NCI-H2171 treated with DMSO at 0.1 percent for 48 hours (cell line): ENCODE results near the gene PFKFB3.
"Not testable (repeated sequence)": the region's sequence is repeated elsewhere in the genome, so short reads cannot be mapped to it uniquely, and the experiment has no call there.

Experiments used
- DNase-seq: peaks from one replicate; lab custom pipeline; 2025; lab: John Stamatoyannopoulos, UW

Gene PFKFB3

DNA sequence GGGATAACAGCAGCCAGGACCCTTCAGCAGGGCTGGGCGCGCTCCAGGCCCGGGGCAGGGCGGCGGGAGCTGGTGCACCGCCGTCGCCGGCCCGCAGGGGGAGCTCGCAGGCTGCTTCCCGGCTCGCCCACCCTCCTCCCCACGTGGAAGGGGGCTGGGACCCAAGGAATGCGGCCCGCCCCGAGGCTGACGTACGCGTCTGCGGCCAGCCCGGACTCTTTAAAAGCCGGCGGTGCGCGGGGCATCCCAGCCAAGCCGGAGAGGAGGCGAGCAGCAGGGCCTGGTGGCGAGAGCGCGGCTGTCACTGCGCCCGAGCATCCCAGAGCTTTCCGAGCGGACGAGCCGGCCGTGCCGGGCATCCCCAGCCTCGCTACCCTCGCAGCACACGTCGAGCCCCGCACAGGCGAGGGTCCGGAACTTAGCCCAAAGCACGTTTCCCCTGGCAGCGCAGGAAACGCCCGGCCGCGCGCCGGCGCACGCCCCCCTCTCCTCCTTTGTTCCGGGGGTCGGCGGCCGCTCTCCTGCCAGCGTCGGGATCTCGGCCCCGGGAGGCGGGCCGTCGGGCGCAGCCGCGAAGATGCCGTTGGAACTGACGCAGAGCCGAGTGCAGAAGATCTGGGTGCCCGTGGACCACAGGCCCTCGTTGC lies at the start of gene PFKFB3:
Gene PFKFB3 (plus strand): TSS at position 249 of the 647 bp plus-strand sequence. CDS start 329 bp downstream, at position 578.
- DNase-seq: peak; percentile 65

GRCh38 chr10:6153845-6154244 lies 48.9 kb upstream of the PFKFB3 start:
- no peak for DNase-seq

DNA sequence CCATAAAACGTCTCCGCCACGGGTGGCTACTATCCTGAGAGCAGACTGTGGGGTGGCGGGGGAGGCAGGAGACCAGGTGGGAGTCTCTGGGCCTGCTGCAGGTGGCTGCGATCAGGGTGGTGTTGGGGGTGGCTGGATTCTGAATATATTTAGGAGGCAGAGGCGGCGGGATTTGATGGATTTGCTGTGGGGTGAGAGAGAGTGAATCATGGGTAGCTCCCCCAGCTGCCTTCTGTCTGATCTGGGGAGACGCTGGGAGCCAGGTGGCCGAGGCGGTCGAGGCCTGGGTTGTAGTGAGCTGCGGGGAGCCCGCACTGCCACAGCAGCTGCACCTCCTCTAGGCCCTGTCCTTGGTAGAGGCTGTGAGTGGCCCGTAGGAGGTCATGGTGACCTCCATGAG lies 48.2 kb upstream of the PFKFB3 start:
- no peak for DNase-seq

GRCh38 chr10:6158276-6158675 lies 44.5 kb upstream of the PFKFB3 start:
- DNase-seq: no peak

DNA sequence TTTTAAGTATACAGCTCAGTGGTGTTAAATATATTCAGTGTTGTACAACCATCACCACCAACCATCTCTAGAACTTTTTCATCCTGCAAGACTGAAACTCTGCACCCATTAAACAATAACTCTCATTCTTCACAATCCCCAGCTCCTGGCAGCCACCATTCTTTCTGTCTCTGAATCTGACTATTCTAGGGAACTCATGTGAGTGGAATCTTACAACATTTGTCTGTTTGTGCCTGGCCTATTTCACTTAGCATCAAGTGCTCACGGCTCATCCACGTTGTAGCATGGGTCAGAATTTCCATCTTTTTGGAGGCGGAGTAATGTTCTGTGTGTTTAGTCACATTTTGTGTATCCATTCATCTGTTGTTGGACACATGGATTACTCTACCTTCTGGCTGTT lies 40.8 kb upstream of the PFKFB3 start:
- DNase-seq: no peak

DNA sequence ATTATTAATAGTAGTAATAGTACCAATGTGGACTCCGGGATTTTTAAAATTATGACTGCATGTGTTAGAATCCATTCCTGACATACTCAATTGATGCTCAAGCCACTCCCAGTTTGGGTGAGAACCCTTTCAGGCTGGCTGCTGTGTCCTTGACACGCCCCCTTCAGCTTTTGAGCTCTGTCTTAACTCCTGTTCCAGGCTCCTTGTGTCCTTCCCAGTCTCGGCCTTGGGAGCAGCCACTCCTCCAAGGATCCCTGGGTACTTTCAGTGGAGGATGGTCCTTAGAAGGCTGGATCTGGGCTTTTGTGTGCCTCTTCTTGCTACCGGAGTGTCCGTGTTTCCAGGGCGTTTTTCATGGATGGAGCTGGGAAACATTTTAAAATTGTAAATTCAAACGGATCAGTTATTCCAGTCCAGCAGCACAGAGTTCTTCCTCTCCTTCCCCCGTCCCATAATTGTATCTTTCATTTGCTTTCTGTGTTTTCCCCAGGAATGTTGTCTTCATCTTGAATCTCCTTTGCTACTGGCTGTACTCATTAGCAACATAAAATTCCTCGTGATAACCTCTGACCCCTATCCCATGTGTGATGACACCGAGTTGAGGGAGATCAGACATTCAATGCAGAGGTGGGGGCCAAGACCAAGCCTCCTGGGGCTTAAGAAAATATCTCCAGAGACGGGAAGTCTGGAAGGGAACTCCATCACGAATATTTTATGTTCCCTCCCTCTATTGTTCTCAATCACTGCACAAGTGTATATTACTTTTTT lies 40.0 kb upstream of the PFKFB3 start:
- DNase-seq: no peak

GRCh38 chr10:6163364-6164270 lies 39.1 kb upstream of the PFKFB3 start:
- DNase-seq: peak; percentile 83

GRCh38 chr10:6164271-6165095 lies 38.2 kb upstream of the PFKFB3 start:
- DNase-seq: no peak

- peak; percentile 87 for DNase-seq
Measured at GRCh38 chr10:6165221-6165725, 37.5 kb upstream of the PFKFB3 start.

- DNase-seq: not testable (repeated sequence)
Measured at GRCh38 chr10:6165933-6166332, 36.8 kb upstream of the PFKFB3 start.

DNA sequence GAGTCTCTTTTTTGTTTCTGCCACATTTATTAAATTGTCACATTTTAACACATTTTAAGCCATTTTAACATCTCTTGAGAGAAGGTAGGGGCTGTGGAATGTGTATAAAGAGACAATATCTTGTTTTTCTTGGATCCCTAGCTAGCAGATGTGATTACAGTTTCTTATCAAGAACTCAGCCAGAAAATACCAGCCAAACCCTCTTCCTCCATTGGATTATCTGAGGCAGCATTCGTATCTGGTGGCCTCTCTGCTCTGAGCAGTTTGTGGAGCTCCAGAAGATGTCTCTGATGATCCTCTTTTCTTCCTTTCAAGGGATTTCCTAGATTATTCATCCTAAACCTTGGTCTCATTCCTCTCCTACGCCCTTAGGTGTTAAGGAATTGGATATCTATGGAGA lies 35.3 kb upstream of the PFKFB3 start:
- no peak for DNase-seq

DNA sequence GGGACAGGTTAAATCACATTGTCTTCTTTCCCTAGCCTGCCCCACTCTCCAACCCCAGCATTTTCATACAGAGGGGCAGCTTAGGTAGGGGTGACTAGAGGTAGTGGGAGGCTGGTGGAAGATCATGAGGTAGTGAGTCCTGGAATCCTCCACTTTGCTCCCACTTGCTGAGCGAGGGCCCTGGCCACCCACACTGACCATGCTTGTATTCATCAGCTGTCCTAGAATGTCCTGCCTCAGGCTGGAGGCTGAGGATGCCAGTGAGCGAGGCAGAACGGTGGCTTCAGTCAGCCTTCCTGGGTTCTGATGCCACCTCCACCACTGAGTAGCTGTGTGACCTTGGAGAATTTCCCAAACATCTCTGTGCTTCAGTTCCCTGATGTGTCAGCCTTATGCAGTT lies 34.6 kb upstream of the PFKFB3 start:
- no peak for DNase-seq

GRCh38 chr10:6170638-6171037 lies 32.1 kb upstream of the PFKFB3 start:
- no peak for DNase-seq

DNA sequence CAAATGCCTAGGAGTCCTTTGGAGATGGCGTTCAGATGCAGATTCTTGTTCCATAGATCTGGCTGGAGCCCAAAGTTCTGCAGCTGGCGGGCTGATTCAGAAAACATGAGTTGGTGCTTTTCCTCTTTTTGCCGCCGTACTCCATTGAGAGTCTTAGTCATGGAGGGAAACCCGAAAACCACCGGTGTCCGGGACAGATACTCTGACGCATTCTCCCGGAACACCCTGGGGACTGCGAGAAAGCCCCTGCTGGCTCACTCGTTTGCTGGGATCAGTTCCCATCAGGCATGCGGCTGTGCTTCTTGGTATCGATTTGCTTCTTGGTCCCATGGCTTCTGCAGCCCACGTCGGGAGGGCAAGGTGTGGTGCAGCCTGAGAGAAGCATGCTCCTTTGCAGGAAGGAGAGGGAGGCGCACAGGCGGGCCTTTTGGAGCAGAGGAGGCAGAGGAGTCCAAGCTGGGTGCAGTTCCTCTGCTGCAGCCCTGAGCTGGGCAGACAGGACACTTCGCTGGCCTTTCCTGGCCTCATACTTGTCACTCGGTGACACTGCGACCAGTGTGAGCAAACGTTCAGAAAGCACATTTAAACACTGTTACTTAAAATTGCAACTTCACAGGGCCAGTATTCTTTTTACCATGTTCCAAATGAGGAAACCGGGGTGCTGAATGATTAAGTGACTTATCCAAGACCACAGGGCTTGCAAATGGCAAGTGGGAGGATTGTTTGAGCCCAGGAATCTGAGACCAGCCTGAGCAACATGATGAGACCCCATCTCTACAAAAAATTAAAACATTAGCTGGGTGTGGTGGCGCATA lies 30.6 kb upstream of the PFKFB3 start:
- DNase-seq: no peak

DNA sequence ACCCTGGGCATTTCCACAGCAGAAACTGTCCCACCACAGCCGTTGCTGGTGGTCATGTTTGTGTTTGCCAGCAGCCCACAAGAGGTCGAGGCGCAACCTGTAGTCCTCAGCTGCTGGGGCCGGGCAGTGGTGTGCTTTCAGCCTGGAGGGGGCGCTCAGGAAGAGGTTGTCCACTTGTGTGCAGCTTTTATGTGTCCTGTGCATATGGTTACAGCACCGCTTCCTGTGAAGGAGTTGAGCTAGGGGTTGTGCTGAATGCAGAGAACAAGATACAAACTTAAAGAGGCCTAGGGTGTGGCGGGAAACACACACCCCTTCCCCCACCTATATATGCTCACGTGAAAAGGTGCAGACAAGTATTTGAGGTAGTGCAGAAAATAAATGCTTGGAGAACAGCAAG lies 29.5 kb upstream of the PFKFB3 start:
- no peak for DNase-seq

- no peak for DNase-seq
Measured at GRCh38 chr10:6174201-6174874, 28.4 kb upstream of the PFKFB3 start.

DNA sequence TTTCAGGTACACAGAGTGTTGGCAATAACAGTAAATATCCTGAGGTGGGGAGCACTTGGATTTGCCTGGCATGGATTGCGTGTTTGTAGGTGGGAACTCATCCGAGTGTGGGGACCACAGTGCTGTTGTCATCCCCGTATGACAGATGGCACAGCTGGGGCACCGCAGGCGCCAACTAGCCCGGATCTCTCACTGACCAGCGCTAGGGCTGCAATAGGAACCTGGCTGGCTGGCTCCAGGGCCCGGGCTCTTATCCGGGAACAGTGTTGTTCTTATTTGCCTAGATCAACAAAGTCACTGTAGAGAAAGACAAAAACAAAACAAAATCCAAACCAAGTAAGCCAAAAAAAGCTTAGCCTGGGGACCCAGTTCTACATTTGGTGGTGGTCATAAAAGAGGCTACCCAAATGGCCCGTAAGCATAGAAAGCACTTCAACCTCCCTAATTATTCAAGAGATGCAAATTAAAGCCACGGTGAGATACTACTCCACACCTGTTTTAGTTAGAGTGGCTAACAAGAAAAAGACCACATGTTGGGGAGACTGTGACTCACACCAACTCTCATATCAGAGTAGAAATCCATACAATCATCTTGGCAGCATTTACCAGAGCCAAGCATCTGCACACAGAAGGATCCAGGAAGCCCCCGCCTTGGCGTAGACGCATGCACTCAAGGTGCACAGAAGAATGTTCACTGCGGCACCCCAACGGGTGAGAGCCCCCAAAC lies 27.2 kb upstream of the PFKFB3 start:
- DNase-seq: no peak

DNA sequence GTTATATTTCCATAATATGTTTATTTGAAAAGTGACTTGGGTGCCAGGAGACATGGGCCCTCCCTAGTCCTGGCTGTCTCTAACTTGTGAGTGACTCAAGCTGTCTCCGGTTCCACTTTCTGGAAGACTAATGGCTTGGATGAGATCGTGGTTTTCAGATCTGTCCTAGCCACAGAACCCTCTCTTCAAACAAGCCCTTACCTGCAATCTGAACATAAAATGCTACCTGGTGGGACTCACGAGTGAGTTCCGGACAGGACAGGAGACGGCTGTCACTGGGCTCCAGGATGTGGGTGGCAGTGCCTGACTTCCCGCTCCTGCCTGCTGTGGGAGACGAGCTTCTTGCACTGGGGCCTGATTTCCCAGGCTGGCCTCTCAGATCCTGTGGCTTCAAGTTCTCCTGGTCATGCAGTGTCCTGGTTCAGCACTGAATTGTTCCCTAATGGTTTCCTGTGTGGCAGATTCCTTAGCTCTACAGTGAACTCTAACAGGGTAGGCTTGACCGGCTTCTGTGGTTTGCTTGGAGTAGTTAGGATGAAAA lies 26.0 kb upstream of the PFKFB3 start:
- DNase-seq: no peak

GRCh38 chr10:6177880-6178281 lies 24.9 kb upstream of the PFKFB3 start:
- no peak for DNase-seq
